Right lobe of liver (tissue), 4 donors: ENCODE measurements around the gene SSC4D.

ENCODE experiments used
- POLR2A ChIP-seq: fragments of 450-650 bp; IDR thresholded peaks from one replicate; pipeline ENCODE4 v1.6.1; 2017; ENCODE audit warnings: antibody characterized with exemption, mild to moderate bottlenecking
- TF ChIP-seq, protein P1 (sequence below), 4 donors: fragments of 200-600 bp in 3 of 4; fragments of 450-650 bp in 1 of 4; IDR thresholded peaks; one replicate each; pipeline versions ENCODE4 v1.5.1 to v1.8.0; 2016 to 2022; ENCODE audit warnings: antibody characterized with exemption in 4 of 4, mild to moderate bottlenecking in 2 of 4
- donor health status: DM: no; HTN: no; CAD: no.
- donor health status: DM: no; HTN: no; CAD: no.
- donor health status: DM: no; HTN: yes; CAD: no.

DNA sequence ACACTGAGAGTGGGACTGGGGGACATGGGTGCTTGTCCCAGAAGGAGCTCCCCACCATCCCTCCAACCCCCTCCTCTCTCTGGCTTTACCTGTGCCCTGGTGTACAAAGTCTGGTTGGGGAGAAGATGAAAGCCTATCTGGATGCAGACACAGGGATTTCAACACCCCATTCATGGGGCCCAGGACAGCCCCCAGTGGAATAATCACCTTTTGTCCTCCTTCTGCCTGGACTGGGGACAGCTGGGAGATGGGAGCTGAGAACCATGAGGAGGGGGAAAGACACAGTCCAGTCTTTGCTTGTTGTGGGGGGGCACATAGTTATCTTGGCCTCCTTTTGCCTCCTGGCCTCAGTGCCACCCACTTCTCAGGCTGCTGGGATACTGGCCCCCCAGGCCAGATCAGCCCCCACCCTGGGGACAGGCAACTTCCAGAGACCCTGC, 1.4 kb downstream of the SSC4D start:
- TF ChIP-seq POLR2A: no peak
- TF ChIP-seq, protein P1, sequence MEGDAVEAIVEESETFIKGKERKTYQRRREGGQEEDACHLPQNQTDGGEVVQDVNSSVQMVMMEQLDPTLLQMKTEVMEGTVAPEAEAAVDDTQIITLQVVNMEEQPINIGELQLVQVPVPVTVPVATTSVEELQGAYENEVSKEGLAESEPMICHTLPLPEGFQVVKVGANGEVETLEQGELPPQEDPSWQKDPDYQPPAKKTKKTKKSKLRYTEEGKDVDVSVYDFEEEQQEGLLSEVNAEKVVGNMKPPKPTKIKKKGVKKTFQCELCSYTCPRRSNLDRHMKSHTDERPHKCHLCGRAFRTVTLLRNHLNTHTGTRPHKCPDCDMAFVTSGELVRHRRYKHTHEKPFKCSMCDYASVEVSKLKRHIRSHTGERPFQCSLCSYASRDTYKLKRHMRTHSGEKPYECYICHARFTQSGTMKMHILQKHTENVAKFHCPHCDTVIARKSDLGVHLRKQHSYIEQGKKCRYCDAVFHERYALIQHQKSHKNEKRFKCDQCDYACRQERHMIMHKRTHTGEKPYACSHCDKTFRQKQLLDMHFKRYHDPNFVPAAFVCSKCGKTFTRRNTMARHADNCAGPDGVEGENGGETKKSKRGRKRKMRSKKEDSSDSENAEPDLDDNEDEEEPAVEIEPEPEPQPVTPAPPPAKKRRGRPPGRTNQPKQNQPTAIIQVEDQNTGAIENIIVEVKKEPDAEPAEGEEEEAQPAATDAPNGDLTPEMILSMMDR (IDR thresholded peaks at IDR 0.05): no peak
